Measurements from ENCODE around the gene RAE1. TPM values are rescaled to one million over a fixed set of nuclear protein-coding genes. Genes with fewer than 3 reads are reported as not detected.

Gene RAE1
- total and polyA plus RNA-seq, 2 of the 8 experiments (the other 6 are each of a cell fraction or from before 2014, with no cell fraction given) = 35.9 to 44.9 TPM

GRCh38 chr20:57410924-57411323 lies 59.9 kb downstream of the RAE1 start:
- Histone ChIP-seq H3K4ac (replicated peaks; ENCODE audit: insufficient read length, low read depth, low read length) (no peak overlapping the region), H3K18ac (ENCODE audit: extremely low read depth, low read length) (no peak overlapping the region), H4K5ac (ENCODE audit: insufficient read length, low read depth, low read length) (no peak overlapping the region), H3K79me2 (ENCODE audit: control insufficient read depth in 1 of 2, insufficient read depth in 2 of 2, low read length in 2 of 2) (no peaks in the 10 kb centered on the region; a peak in 1 of 4 replicates), H2BK20ac (ENCODE audit: low read length) (no peak overlapping the region), H3K56ac (replicated peaks; ENCODE audit: insufficient read length, low read depth, low read length) (no peak overlapping the region), H4K20me1 (replicated peaks in 1 of 2; ENCODE audit: control insufficient read depth in 1 of 2, insufficient read depth in 2 of 2, low read length in 2 of 2) (peaks cover 8 to 22% of the 10 kb centered on the region in 2 experiments), H3K23me2 (ENCODE audit: low read depth, low read length) (no peaks in the 10 kb centered on the region), H3K36me3 (ENCODE audit: control insufficient read depth in 2 of 4, insufficient read depth in 4 of 4, low read length in 3 of 4) (peaks cover 2 to 26% (median 13%) of the 10 kb centered on the region in 4 experiments; a peak in 6 of 8 replicates), H3K4me1 (replicated peaks in 1 of 4; ENCODE audit: control insufficient read depth in 3 of 4, insufficient read depth in 4 of 4, low read length in 3 of 4) (no peaks in the 10 kb centered on the region), H3K4me3 (ENCODE audit: extremely low read depth in 1 of 4, insufficient read depth in 2 of 4, low read depth in 3 of 4, low read length in 4 of 4) (no peak overlapping the region), H3K4me2 (ENCODE audit: insufficient read depth in 1 of 2, low read depth in 2 of 2, low read length in 2 of 2) (no peak overlapping the region), H2AFZ (ENCODE audit: low read length) (no peak overlapping the region), H3K9ac (replicated peaks in 1 of 4; ENCODE audit: extremely low read depth in 1 of 4, low read depth in 3 of 4, low read length in 3 of 4) (no peak overlapping the region), H2AK5ac (ENCODE audit: low read depth, low read length) (no peak overlapping the region; the same call in 1 of the 2 replicates), H3K9me3 (ENCODE audit: insufficient read depth in 2 of 2, low read depth in 1 of 2, low read length in 1 of 2) (no peaks in the 10 kb centered on the region), H3K23ac (ENCODE audit: insufficient read length) (no peak overlapping the region), H2BK15ac (ENCODE audit: low read length) (peak overlapping the region; percentile 1; the same call in 1 of the 2 replicates), H4K91ac (replicated peaks; ENCODE audit: insufficient read length, low read length) (peak overlapping the region; percentile 44), H3K79me1 (ENCODE audit: low read depth, low read length) (no peaks in the 10 kb centered on the region), H3K27me3 (replicated peaks in 1 of 4; ENCODE audit: control insufficient read depth in 3 of 4, extremely low read depth in 1 of 4, insufficient read depth in 3 of 4, low read length in 3 of 4) (no peaks in the 10 kb centered on the region), H2BK12ac (ENCODE audit: low read depth, low read length) (0 out of 2 replicates have a peak overlapping the region, but pooled peaks have one; percentile 13), H3K14ac (ENCODE audit: insufficient read length) (no peak overlapping the region), H2BK5ac (ENCODE audit: low read depth, low read length) (peak overlapping the region; percentile 63), H3K27ac (ENCODE audit: low read depth, low read length) (no peak overlapping the region), H2BK120ac (replicated peaks; ENCODE audit: low read depth, low read length) (peak overlapping the region; percentile 63), H4K8ac (ENCODE audit: extremely low read depth, insufficient read depth, low read length) (no peak overlapping the region)
- ChIA-PET CTCF (ENCODE audit: partially characterized antibody) (interaction anchor here (0.9 to 1.8 kb wide), 3 partner anchors 15 to 88 kb away, joined by 3 to 4 read pairs (median 4); no protein-coding TSS in a partner anchor), POLR2A (ENCODE audit: partially characterized antibody) (interaction anchor here (1.0 to 1.1 kb wide), 2 partner anchors 10 to 59 kb away, joined by 3 read pairs; no protein-coding TSS in a partner anchor)
- DNase-seq (ENCODE audit: low read depth in 1 of 2, low spot score in 2 of 2) = no peak
- FAIRE-seq = no peak
- 98% methylated on average over 5 of the region's 5 CpGs; no CpG with 5 or more reads in 1 of the 2 experiments for WGBS, 2 experiments (ENCODE audit: extremely low coverage in 1 of 2, insufficient coverage in 1 of 2, insufficient read length in 1 of 2, insufficient replicate concordance in 2 of 2, low coverage in 1 of 2, low lambda C conversion rate in 2 of 2, missing lambda C conversion rate in 1 of 2)
- TF ChIP-seq SP4 (IDR thresholded peaks at IDR 0.05; ENCODE audit: low read length) (no peak), PHF8 (conservative IDR thresholded peaks at IDR 0.05; ENCODE audit: low read depth, low read length) (no peak), TBP (IDR thresholded peaks at IDR 0.05; ENCODE audit: low read depth, low read length) (no peak), BRCA1 (IDR thresholded peaks at IDR 0.05; ENCODE audit: low read depth, low read length) (no peak), JUND (IDR thresholded peaks at IDR 0.05; ENCODE audit: low read length) (no peak), POLR2A (IDR thresholded peaks at IDR 0.05; ENCODE audit: control extremely low read depth in 1 of 2, low read depth in 2 of 2, low read length in 2 of 2) (no peak), SIX5 (IDR thresholded peaks at IDR 0.05; ENCODE audit: low read depth, low read length) (no peak), MAFK (IDR thresholded peaks at IDR 0.05; ENCODE audit: low read depth, low read length) (no peak), CHD2 (IDR thresholded peaks at IDR 0.05; ENCODE audit: low read length) (no peak), E2F6 (IDR thresholded peaks at IDR 0.05) (no peak), SIRT6 (IDR thresholded peaks at IDR 0.05; ENCODE audit: low read length) (no peak), KDM1A (IDR thresholded peaks at IDR 0.05; ENCODE audit: borderline replicate concordance, low read length) (no peak), ZNF274 (IDR thresholded peaks at IDR 0.05; ENCODE audit: borderline replicate concordance, extremely low read depth, low read length) (no peak), SUZ12 (IDR thresholded peaks at IDR 0.05; ENCODE audit: low read length) (no peak), RAD21 (IDR thresholded peaks at IDR 0.05 in 1 of 2, conservative IDR thresholded peaks at IDR 0.05 in 1 of 2; ENCODE audit: low read depth in 2 of 2, low read length in 2 of 2) (no peak)

All from H1 (cell line).